ENCODE measurements around the gene PLXNA4. TPM values are rescaled to one million over a fixed set of nuclear protein-coding genes. Genes with fewer than 3 reads are reported as not detected.

PLXNA4 gene
- total RNA-seq, 2 donors from 2014 or later, result 0.41 to 2.8 TPM

- Histone ChIP-seq H3K9me3 (no peaks in the 10 kb centered on the region), H3K4me3 (no peak overlapping the region), H3K4me1 (replicated peaks) (no peaks in the 10 kb centered on the region), H3K27ac (no peak overlapping the region), H3K36me3 (no peaks in the 10 kb centered on the region), H3K27me3 (replicated peaks; ENCODE audit: insufficient read depth) (no peaks in the 10 kb centered on the region)
- intact Hi-C loops (cut with DNase I), result no loop called here
- no peak for DNase-seq (ENCODE audit: low spot score)
- 90% methylated on average over 8 of the region's 8 CpGs for WGBS
- TF ChIP-seq POLR2A (IDR thresholded peaks at IDR 0.05) (no peak), POLR2AphosphoS5 (IDR thresholded peaks at IDR 0.05) (no peak), CTCF (IDR thresholded peaks at IDR 0.05) (no peak)
Observed at GRCh38 chr7:132083537-132084123, 492.6 kb downstream of the PLXNA4 start.

GRCh38 chr7:132083126-132083525 lies 493.1 kb downstream of the PLXNA4 start:
- TF ChIP-seq POLR2AphosphoS5 (IDR thresholded peaks at IDR 0.05) (no peak), POLR2A (IDR thresholded peaks at IDR 0.05) (no peak), CTCF (IDR thresholded peaks at IDR 0.05) (no peak)
- no peak for DNase-seq (ENCODE audit: low spot score)
- H3K27me3 ChIP-seq (replicated peaks; ENCODE audit: insufficient read depth), result no peaks in the 10 kb centered on the region
- 82% methylated on average over 10 of the region's 10 CpGs for WGBS
- no peak overlapping the region for H3K27ac ChIP-seq
- H3K4me1 ChIP-seq (replicated peaks), result no peaks in the 10 kb centered on the region
- H3K9me3 ChIP-seq, result no peaks in the 10 kb centered on the region
- H3K36me3 ChIP-seq, result no peaks in the 10 kb centered on the region
- intact Hi-C loops (cut with DNase I), result no loop called here
- no peak overlapping the region for H3K4me3 ChIP-seq

- no peak overlapping the region for H3K4me3 ChIP-seq
- no peak for DNase-seq (ENCODE audit: low spot score)
- H3K36me3 ChIP-seq, result no peaks in the 10 kb centered on the region
- intact Hi-C loops (cut with DNase I), result no loop called here
- no peak for TF ChIP-seq CTCF (IDR thresholded peaks at IDR 0.05)
- no peak for TF ChIP-seq POLR2AphosphoS5 (IDR thresholded peaks at IDR 0.05)
- no peak for TF ChIP-seq POLR2A (IDR thresholded peaks at IDR 0.05)
- H3K4me1 ChIP-seq (replicated peaks), result no peaks in the 10 kb centered on the region
- H3K27ac ChIP-seq, result no peak overlapping the region
- WGBS, result 17% methylated on average over 1 of the region's 1 CpG
- H3K9me3 ChIP-seq, result no peaks in the 10 kb centered on the region
- no peaks in the 10 kb centered on the region for H3K27me3 ChIP-seq (replicated peaks; ENCODE audit: insufficient read depth)
Observed at GRCh38 chr7:132082394-132082793, 493.9 kb downstream of the PLXNA4 start.

GRCh38 chr7:132081686-132082085 lies 494.6 kb downstream of the PLXNA4 start:
- WGBS, result 80% methylated on average over 2 of the region's 2 CpGs
- no peak for DNase-seq (ENCODE audit: low spot score)
- H3K27ac ChIP-seq, result no peak overlapping the region

More at GRCh38 chr7:132081686-132082085, 494.6 kb downstream of the PLXNA4 start:
- Histone ChIP-seq H3K36me3 (no peaks in the 10 kb centered on the region), H3K4me3 (no peak overlapping the region), H3K9me3 (no peaks in the 10 kb centered on the region), H3K27me3 (replicated peaks; ENCODE audit: insufficient read depth) (no peaks in the 10 kb centered on the region), H3K4me1 (replicated peaks) (no peaks in the 10 kb centered on the region)
- intact Hi-C loops (cut with DNase I), result loop anchor here (1.0 kb wide), 1 partner anchor 22 kb away; no protein-coding TSS in a partner anchor
- no peak for TF ChIP-seq POLR2A (IDR thresholded peaks at IDR 0.05)
- TF ChIP-seq CTCF (IDR thresholded peaks at IDR 0.05), result no peak
- no peak for TF ChIP-seq POLR2AphosphoS5 (IDR thresholded peaks at IDR 0.05)

All from prostate gland (tissue), 2 donors.